Ovary (tissue), 9 donors: ENCODE measurements around the gene IDH3B. TPM values are rescaled to one million over a fixed set of nuclear protein-coding genes. Genes with fewer than 3 reads are reported as not detected.

ENCODE experiments used
- DNase-seq, 5 donors: peaks; one replicate each; pipeline ENCODE4 v3.0.0-alpha.2; 2019 to 2020
- H3K27ac ChIP-seq, 2 donors: fragments of 200-600 bp; one replicate each; pipeline versions ENCODE4 v1.5.1 to v1.8.0; 2019 to 2022
- H3K27me3 ChIP-seq: fragments of 200-600 bp; one replicate; pipeline ENCODE4 v1.8.0; 2022
- H3K36me3 ChIP-seq: fragments of 200-600 bp; sonication (generic); one replicate; pipeline ENCODE4 v1.5.1; 2019
- H3K4me1 ChIP-seq: one replicate; pipeline ENCODE4 v1.8.1; 2013; ENCODE audit warnings: mild to moderate bottlenecking, moderate library complexity; ENCODE audit not compliant: insufficient read depth
- H3K4me3 ChIP-seq: fragments of 200-600 bp; sonication (generic); one replicate; pipeline ENCODE4 v1.5.1; 2017
- H3K9me3 ChIP-seq, 2 donors: fragments of 200-600 bp in 1 of 2; sonication (generic) in 1 of 2; one replicate each; pipeline versions ENCODE4 v1.5.1 to v1.8.1; 2013 to 2019; ENCODE audit warnings: mild to moderate bottlenecking in 1 of 2, moderate library complexity in 1 of 2
- CTCF ChIP-seq, 3 donors: fragments of 450-650 bp in 2 of 3; fragments of 200-600 bp in 1 of 3; IDR thresholded peaks; one replicate each; pipeline versions ENCODE4 v1.5.1 to v1.8.0; 2016 to 2022; ENCODE audit warnings: antibody characterized with exemption in 3 of 3, mild to moderate bottlenecking in 1 of 3
- EP300 ChIP-seq: sonication (generic); formaldehyde crosslinking; IDR thresholded peaks from one replicate; pipeline ENCODE4 v1.6.1; 2017; ENCODE audit warnings: antibody characterized with exemption
- POLR2A ChIP-seq: fragments of 450-650 bp; IDR thresholded peaks from one replicate; pipeline ENCODE4 v1.6.1; 2017; ENCODE audit warnings: antibody characterized with exemption, mild to moderate bottlenecking, moderate library complexity
- WGBS, 3 donors: extraction: QIAGEN DNeasy Blood & Tissue Kit in 1 of 3; methylation state at CpG; one replicate each; pipeline versions ENCODE4 v1.1.5 to v1.1.7; 2013 to 2017; 5-methylcytosine and 5-hydroxymethylcytosine counted together
- intact Hi-C, 4 donors: fragments of 100-400 bp; cut with DNase I; formaldehyde crosslinking; loops; one replicate each; pipeline versions ENCODE4 v1.11.0 to v1.15.1; 2022 to 2023
- polyA plus RNA-seq, 2 donors: library from polyadenylated mRNA; stranded (reverse); fragments of 200-250 nt in 1 of 2; fragments of 350-450 nt in 1 of 2; fragmentation: Illumina TruSeq in 1 of 2; extraction: RNeasy Lipid Tissue Mini Kit (QIAGEN cat#74804) in 1 of 2; gene quantifications; one replicate each; pipeline ENCODE4 v1.2.3, GENCODE V29; 2013 to 2014
- total RNA-seq, 7 donors: library from RNA; depleted of rRNA in 2 of 7; stranded (reverse); fragments of >200 nt in 2 of 7; fragmentation: NEBNext Ultra II Directional in 3 of 7; extraction: Animal tissue kit (Norgen Biotek cat#: 25700) in 3 of 7; gene quantifications; one replicate each; pipeline versions ENCODE4 v1.1.0 to v1.2.4, GENCODE V29; 2016 to 2023
- donor health status: DM: no; HTN: no; CAD: no; lungs with moderate emphysema.
- donor health status: DM: no; HTN: no; CAD: no.
- donor health status: Bipolar disorder and iron deficiency.
- donor health status: DM: yes; HTN: yes; CAD: no.
- donor health status: DM: no; HTN: no; CAD: no.
- donor health status: DM: yes; HTN: yes; CAD: no.

Gene IDH3B
- total and polyA plus RNA-seq, 9 donors = 68.1 to 105 (median 85.9) TPM

GRCh38 chr20:2708073-2708415 lies 44.0 kb upstream of the IDH3B start:
- Histone ChIP-seq H3K27ac (no peak overlapping the region), H3K9me3 (no peaks in the 10 kb centered on the region), H3K36me3 (no peaks in the 10 kb centered on the region), H3K4me1 (no peaks in the 10 kb centered on the region), H3K27me3 (no peaks in the 10 kb centered on the region), H3K4me3 (no peak overlapping the region)
- intact Hi-C loops = no loop called here
- WGBS, 3 donors = 82 to 87% (median 82%) methylated on average over 5 of the region's 5 CpGs
- no peak for DNase-seq
- no peak for TF ChIP-seq CTCF (IDR thresholded peaks at IDR 0.05)
- TF ChIP-seq EP300 = no peak
- no peak for TF ChIP-seq POLR2A

- intact Hi-C loops = no loop called here
- no peak for DNase-seq
- Histone ChIP-seq H3K9me3 (no peaks in the 10 kb centered on the region), H3K27me3 (no peaks in the 10 kb centered on the region), H3K27ac (no peak overlapping the region), H3K4me1 (no peaks in the 10 kb centered on the region), H3K4me3 (no peak overlapping the region), H3K36me3 (no peaks in the 10 kb centered on the region)
- TF ChIP-seq CTCF (IDR thresholded peaks at IDR 0.05) = no peak
- no peak for TF ChIP-seq POLR2A
- no peak for TF ChIP-seq EP300
- WGBS, 3 donors = 78 to 83% (median 80%) methylated on average over 12 of the region's 12 CpGs
Observed at GRCh38 chr20:2707353-2708072, 43.5 kb upstream of the IDH3B start.

GRCh38 chr20:2706688-2707352 lies 42.8 kb upstream of the IDH3B start:
- TF ChIP-seq POLR2A = no peak
- TF ChIP-seq EP300 = no peak
- TF ChIP-seq CTCF (IDR thresholded peaks at IDR 0.05) = no peak
- no peaks in the 10 kb centered on the region for H3K9me3 ChIP-seq
- intact Hi-C loops = no loop called here
- H3K36me3 ChIP-seq = no peaks in the 10 kb centered on the region
- no peak overlapping the region for H3K4me3 ChIP-seq
- no peak for DNase-seq
- H3K27me3 ChIP-seq = no peaks in the 10 kb centered on the region
- 88 to 89% (median 89%) methylated on average over 6 of the region's 6 CpGs for WGBS, 3 donors
- H3K4me1 ChIP-seq = no peaks in the 10 kb centered on the region
- H3K27ac ChIP-seq = no peak overlapping the region

GRCh38 chr20:2705931-2706645 lies 42.1 kb upstream of the IDH3B start:
- 91 to 92% (median 92%) methylated on average over 14 of the region's 14 CpGs for WGBS, 3 donors
- H3K27ac ChIP-seq = no peak overlapping the region
- TF ChIP-seq EP300 (no peak), CTCF (IDR thresholded peaks at IDR 0.05) (no peak), POLR2A (no peak)
- no peak overlapping the region for H3K4me3 ChIP-seq
- no peaks in the 10 kb centered on the region for H3K27me3 ChIP-seq
- intact Hi-C loops = no loop called here
- no peaks in the 10 kb centered on the region for H3K9me3 ChIP-seq
- no peaks in the 10 kb centered on the region for H3K4me1 ChIP-seq
- no peaks in the 10 kb centered on the region for H3K36me3 ChIP-seq
- DNase-seq = no peak
